H1 (cell line): ENCODE results near the gene VPS13C. TPM values are rescaled to one million over a fixed set of nuclear protein-coding genes. Genes with fewer than 3 reads are reported as not detected.

Experiments
- CTCF ChIA-PET: fragments of 300-600 bp; sonication (Branson Sonifier 250); formaldehyde crosslinking; loops from one replicate; lab custom pipeline; 2021; ENCODE audit not compliant: partially characterized antibody; lab: Charles Lee
- POLR2A ChIA-PET: fragments of 300-600 bp; sonication (Branson Sonifier 250); formaldehyde crosslinking; loops from one replicate; lab custom pipeline; 2021; ENCODE audit warnings: inconsistent platforms; ENCODE audit not compliant: partially characterized antibody; lab: Charles Lee
- DNase-seq, 2 experiments: peaks; one replicate each; pipeline versions ENCODE4 v3.0.0 to v3.0.0-alpha.2; 2010 to 2022; ENCODE audit warnings: low spot score in 2 of 2, low read depth in 1 of 2, mixed read lengths in 1 of 2
- FAIRE-seq: peaks from 2 replicates; lab custom pipeline; 2011; peaks lifted over from hg19 to GRCh38; lab: Jason Lieb, UNC
- H2AFZ ChIP-seq: 2 replicates; pipeline ENCODE4 v1.8.1; 2012; ENCODE audit warnings: low read length, inconsistent platforms
- H2AK5ac ChIP-seq: 2 replicates; pipeline ENCODE4 v1.6.1; 2013; ENCODE audit warnings: low read depth, low read length
- H2BK120ac ChIP-seq: replicated peaks from 2 replicates; pipeline ENCODE3; 2013; ENCODE audit warnings: low read depth, low read length, inconsistent platforms
- H2BK12ac ChIP-seq: 2 replicates; pipeline ENCODE4 v1.6.1; 2013; ENCODE audit warnings: low read depth, low read length
- H2BK15ac ChIP-seq: 2 replicates; pipeline ENCODE4 v1.6.1; 2013; ENCODE audit warnings: low read length
- H2BK20ac ChIP-seq: 2 replicates; pipeline ENCODE4 v1.6.1; 2013; ENCODE audit warnings: low read length
- H2BK5ac ChIP-seq: 2 replicates; pipeline ENCODE4 v1.6.1; 2013; ENCODE audit warnings: low read depth, low read length
- H3K14ac ChIP-seq: 2 replicates; pipeline ENCODE4 v1.6.1; 2013; ENCODE audit warnings: inconsistent platforms; ENCODE audit not compliant: insufficient read length
- H3K18ac ChIP-seq: 2 replicates; pipeline ENCODE4 v1.6.1; 2013; ENCODE audit warnings: low read length; ENCODE audit errors: extremely low read depth
- H3K23ac ChIP-seq: 2 replicates; pipeline ENCODE4 v1.6.1; 2013; ENCODE audit warnings: inconsistent platforms; ENCODE audit not compliant: insufficient read length
- H3K23me2 ChIP-seq: 2 replicates; pipeline ENCODE4 v1.6.1; 2013; ENCODE audit warnings: low read depth, low read length
- H3K27ac ChIP-seq: 2 replicates; pipeline ENCODE4 v1.6.1; 2011; ENCODE audit warnings: low read depth, low read length, inconsistent platforms
- H3K27me3 ChIP-seq, 4 experiments: replicated peaks in 1 of 4; 1 replicate in 1 of 4; 2 replicates in 3 of 4; pipeline versions ENCODE4 v1.6.1 to v1.8.1; 2011 to 2013; ENCODE audit warnings: low read length in 3 of 4, mild to moderate bottlenecking in 3 of 4, inconsistent platforms in 2 of 4, mixed read lengths in 2 of 4, moderate library complexity in 1 of 4; ENCODE audit not compliant: control insufficient read depth in 3 of 4, insufficient read depth in 3 of 4; ENCODE audit errors: extremely low read depth in 1 of 4
- H3K36me3 ChIP-seq, 4 experiments: 2 replicates each; pipeline versions ENCODE4 v1.6.1 to v1.8.1; 2011 to 2013; ENCODE audit warnings: mild to moderate bottlenecking in 4 of 4, low read length in 3 of 4, moderate library complexity in 2 of 4, control low read depth in 1 of 4, inconsistent platforms in 1 of 4; ENCODE audit not compliant: insufficient read depth in 4 of 4, control insufficient read depth in 2 of 4
- H3K4ac ChIP-seq: replicated peaks from 2 replicates; pipeline ENCODE3; 2013; ENCODE audit warnings: low read length, low read depth, mixed read lengths, inconsistent platforms; ENCODE audit not compliant: insufficient read length
- H3K4me1 ChIP-seq, 4 experiments: replicated peaks in 1 of 4; 1 replicate in 1 of 4; 2 replicates in 3 of 4; pipeline versions ENCODE4 v1.6.1 to v1.8.1; 2011 to 2013; ENCODE audit warnings: low read length in 3 of 4, inconsistent platforms in 2 of 4, mixed read lengths in 1 of 4; ENCODE audit not compliant: insufficient read depth in 4 of 4, control insufficient read depth in 3 of 4
- H3K4me2 ChIP-seq, 2 experiments: 2 replicates each; pipeline versions ENCODE4 v1.6.1 to v1.8.1; 2011 to 2013; ENCODE audit warnings: low read depth in 2 of 2, low read length in 2 of 2, control low read depth in 1 of 2, inconsistent platforms in 1 of 2, mild to moderate bottlenecking in 1 of 2; ENCODE audit not compliant: insufficient read depth in 1 of 2
- H3K4me3 ChIP-seq, 4 experiments: fragments of 200-600, 300-600 bp in 1 of 4; sonication (generic), shearing (Covaris generic), sonication (Bioruptor Twin) in 1 of 4; 2 replicates each; pipeline versions ENCODE4 v1.5.1 to v1.8.1; 2011 to 2016; ENCODE audit warnings: low read length in 4 of 4, low read depth in 3 of 4, control low read depth in 2 of 4, inconsistent platforms in 2 of 4, mild to moderate bottlenecking in 2 of 4, mixed read lengths in 1 of 4, moderate library complexity in 1 of 4; ENCODE audit not compliant: insufficient read depth in 2 of 4; ENCODE audit errors: extremely low read depth in 1 of 4
- H3K56ac ChIP-seq: replicated peaks from 2 replicates; pipeline ENCODE3; 2013; ENCODE audit warnings: low read depth, mild to moderate bottlenecking, mixed read lengths, low read length, inconsistent platforms; ENCODE audit not compliant: insufficient read length
- H3K79me1 ChIP-seq: 2 replicates; pipeline ENCODE4 v1.6.1; 2013; ENCODE audit warnings: low read depth, low read length, control low read depth
- H3K79me2 ChIP-seq, 2 experiments: 2 replicates each; pipeline versions ENCODE4 v1.6.1 to v1.8.1; 2012 to 2013; ENCODE audit warnings: low read length in 2 of 2, mild to moderate bottlenecking in 2 of 2, inconsistent platforms in 1 of 2; ENCODE audit not compliant: insufficient read depth in 2 of 2, control insufficient read depth in 1 of 2
- H3K9ac ChIP-seq, 4 experiments: replicated peaks in 1 of 4; 1 replicate in 1 of 4; 2 replicates in 3 of 4; pipeline versions ENCODE4 v1.6.1 to v1.8.1; 2011 to 2013; ENCODE audit warnings: low read depth in 3 of 4, low read length in 3 of 4, control low read depth in 2 of 4, mild to moderate bottlenecking in 2 of 4, moderate library complexity in 2 of 4, inconsistent platforms in 1 of 4; ENCODE audit errors: extremely low read depth in 1 of 4
- H3K9me3 ChIP-seq, 2 experiments: 2 replicates each; pipeline versions ENCODE4 v1.6.1 to v1.8.1; 2012 to 2013; ENCODE audit warnings: mild to moderate bottlenecking in 2 of 2, moderate library complexity in 2 of 2, control low read depth in 1 of 2, inconsistent platforms in 1 of 2, low read depth in 1 of 2, low read length in 1 of 2, mixed read lengths in 1 of 2; ENCODE audit not compliant: insufficient read depth in 2 of 2
- H4K20me1 ChIP-seq, 2 experiments: replicated peaks in 1 of 2; 2 replicates each; pipeline versions ENCODE3 to v1.8.1; 2011 to 2013; ENCODE audit warnings: inconsistent platforms in 2 of 2, low read length in 2 of 2, mild to moderate bottlenecking in 1 of 2; ENCODE audit not compliant: insufficient read depth in 2 of 2, control insufficient read depth in 1 of 2
- H4K5ac ChIP-seq: 2 replicates; pipeline ENCODE4 v1.6.1; 2013; ENCODE audit warnings: low read length, low read depth, mixed read lengths, inconsistent platforms; ENCODE audit not compliant: insufficient read length
- H4K8ac ChIP-seq: 2 replicates; pipeline ENCODE4 v1.8.0; 2013; ENCODE audit warnings: mild to moderate bottlenecking, moderate library complexity, low read length, inconsistent platforms; ENCODE audit not compliant: insufficient read depth; ENCODE audit errors: extremely low read depth
- H4K91ac ChIP-seq: replicated peaks from 2 replicates; pipeline ENCODE3; 2013; ENCODE audit warnings: low read length, mixed read lengths, inconsistent platforms; ENCODE audit not compliant: insufficient read length
- EP300 ChIP-seq, 2 experiments: IDR thresholded peaks; 1 replicate in 1 of 2; 2 replicates in 1 of 2; pipeline ENCODE4 v1.6.1; 2011 to 2012; ENCODE audit warnings: low read depth in 2 of 2, low read length in 2 of 2, mild to moderate bottlenecking in 2 of 2, borderline replicate concordance in 1 of 2, inconsistent platforms in 1 of 2, moderate library complexity in 1 of 2
- POLR2A ChIP-seq, 2 experiments: IDR thresholded peaks; 1 replicate in 1 of 2; 2 replicates in 1 of 2; pipeline ENCODE4 v1.6.1; 2011; ENCODE audit warnings: low read depth in 2 of 2, low read length in 2 of 2, mild to moderate bottlenecking in 2 of 2; ENCODE audit errors: control extremely low read depth in 1 of 2
- WGBS, 2 experiments: shearing (Covaris generic) in 1 of 2; methylation state at CpG; one replicate each; pipeline versions ENCODE4 v1.1.6 to v1.1.7; 2013 to 2015; ENCODE audit warnings: low lambda C conversion rate in 2 of 2, mixed read lengths in 2 of 2, inconsistent platforms in 1 of 2, low coverage in 1 of 2, missing lambda C conversion rate in 1 of 2; ENCODE audit not compliant: insufficient replicate concordance in 2 of 2, insufficient coverage in 1 of 2, insufficient read length in 1 of 2; ENCODE audit errors: extremely low coverage in 1 of 2, missing lambda C conversion rate in 1 of 2; 5-methylcytosine and 5-hydroxymethylcytosine counted together
- polyA plus RNA-seq, 7 experiments: library from polyadenylated mRNA; depleted of rRNA in 3 of 7; stranded (reverse) in 5 of 7; unstranded in 2 of 7; fragments of >200 nt in 5 of 7; fragments of 200-250 nt in 2 of 7; gene quantifications; 1 replicate in 5 of 7; 2 replicates in 1 of 7; 4 replicates in 1 of 7; pipeline versions ENCODE4 v1.2.1 to v1.2.3, GENCODE V29; 2011 to 2013; ENCODE audit warnings: missing spikeins in 2 of 7, mixed read lengths in 2 of 7
- total RNA-seq: library from RNA; stranded (reverse); fragmentation: NEBNext Ultra II Directional; extraction: Animal tissue kit (Norgen Biotek cat#: 25700); gene quantifications from 2 replicates; pipeline ENCODE4 v1.2.1, GENCODE V29; 2021

VPS13C gene
- total and polyA plus RNA-seq, 2 of the 8 experiments (the other 6 are each of a cell fraction or from before 2014, with no cell fraction given) = 4.8 to 18.8 TPM

GRCh38 chr15:62027263-62027565, 33.0 kb downstream of the VPS13C start:
- Histone ChIP-seq H3K56ac (no peak overlapping the region), H2BK12ac (no peak overlapping the region), H3K27ac (no peak overlapping the region), H3K79me1 (no peaks in the 10 kb centered on the region), H3K9me3 (no peaks in the 10 kb centered on the region), H3K4me2 (no peak overlapping the region), H2BK5ac (no peak overlapping the region), H3K4ac (no peak overlapping the region), H2AK5ac (no peak overlapping the region), H3K4me3 (no peak overlapping the region), H3K9ac (no peak overlapping the region), H3K14ac (no peak overlapping the region), H4K20me1 (no peaks in the 10 kb centered on the region), H2BK15ac (no peak overlapping the region), H4K8ac (no peak overlapping the region), H2BK20ac (no peak overlapping the region), H3K23me2 (no peaks in the 10 kb centered on the region), H3K4me1 (no peaks in the 10 kb centered on the region), H2BK120ac (no peak overlapping the region), H3K79me2 (no peaks in the 10 kb centered on the region), H2AFZ (no peak overlapping the region), H3K18ac (no peak overlapping the region), H4K91ac (no peak overlapping the region), H3K36me3 (no peaks in the 10 kb centered on the region), H4K5ac (no peak overlapping the region), H3K27me3 (no peaks in the 10 kb centered on the region), H3K23ac (no peak overlapping the region)
- WGBS, 2 experiments = 89% methylated on average over 3 of the region's 3 CpGs; no CpG with 5 or more reads in 1 of the 2 experiments
- POLR2A ChIA-PET = no interaction called here
- DNase-seq (no peak), FAIRE-seq (no peak)
- TF ChIP-seq POLR2A (IDR thresholded peaks at IDR 0.05; ENCODE audit: control extremely low read depth in 1 of 2, low read depth in 2 of 2, low read length in 2 of 2) (no peak), EP300 (IDR thresholded peaks at IDR 0.05; ENCODE audit: borderline replicate concordance in 1 of 2, low read depth in 2 of 2, low read length in 2 of 2) (no peak)
- CTCF ChIA-PET = interaction anchor here (0.9 kb wide), 1 partner anchor 32 kb away, joined by 3 read pairs; no protein-coding TSS in a partner anchor
